ENCODE measurements around the gene CFAP299.

The CFAP299 gene

DNA sequence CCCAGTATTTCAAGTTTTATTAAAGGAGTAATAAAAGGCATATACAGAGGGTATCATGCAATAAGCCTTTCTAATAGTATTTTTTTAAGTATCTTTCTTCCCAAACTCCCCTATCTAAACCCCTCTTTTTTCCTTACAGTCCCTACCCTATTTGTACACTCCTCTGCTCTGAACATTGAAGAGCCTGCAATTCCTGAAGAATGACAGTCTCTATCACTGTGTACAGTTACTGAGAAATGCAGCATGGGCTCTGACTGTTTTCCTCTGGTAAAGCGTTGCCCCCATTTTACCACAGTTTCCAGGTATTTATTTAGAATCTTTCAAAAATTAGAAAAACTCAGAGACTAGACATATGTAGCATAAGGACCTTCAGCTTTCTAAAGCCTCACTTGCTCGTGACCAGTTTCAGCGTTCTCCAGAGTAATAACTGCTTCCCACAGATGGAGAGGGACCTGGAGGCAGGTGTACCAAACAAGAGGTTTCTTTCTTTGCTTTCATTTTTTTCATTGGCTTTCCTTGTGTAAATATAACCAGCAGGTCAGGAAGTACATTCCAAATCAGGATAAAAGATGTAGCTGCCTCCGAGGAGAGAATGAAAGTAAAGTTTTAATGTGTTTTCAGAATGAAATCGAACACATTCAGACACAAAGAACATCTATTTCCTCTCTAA lies 230.8 kb downstream of the CFAP299 start:
- no peak for FAIRE-seq

DNA sequence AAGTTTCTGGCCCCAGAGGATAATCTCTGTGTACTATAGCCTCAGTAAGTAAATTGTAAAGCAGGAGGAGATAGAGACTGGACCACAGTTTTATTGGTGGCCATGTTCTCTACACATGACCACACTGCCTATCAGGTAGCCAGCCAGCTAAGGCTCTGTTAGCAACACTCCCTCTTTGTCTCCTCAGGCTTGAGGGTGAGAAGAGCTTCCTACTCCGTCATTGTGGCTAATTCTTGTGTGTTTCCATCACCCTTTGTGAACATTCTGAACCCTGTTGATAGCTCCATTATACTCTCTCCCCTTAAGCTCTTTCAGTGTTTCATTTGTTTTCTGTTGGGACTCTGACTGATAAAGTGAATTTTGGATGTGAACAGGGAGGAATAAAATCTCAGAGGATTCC lies 233.4 kb downstream of the CFAP299 start:
- no peak for DNase-seq (ENCODE audit: insufficient read length, low spot score)
- FAIRE-seq = no peak
- no peak for TF ChIP-seq CTCF (IDR thresholded peaks at IDR 0.05; ENCODE audit: insufficient read depth, missing control alignments)

More for the DNA sequence above, 230.8 kb downstream of the CFAP299 start:
- no peak for TF ChIP-seq CTCF (IDR thresholded peaks at IDR 0.05; ENCODE audit: insufficient read depth, missing control alignments)
- DNase-seq (ENCODE audit: insufficient read length, low spot score) = no peak

DNA sequence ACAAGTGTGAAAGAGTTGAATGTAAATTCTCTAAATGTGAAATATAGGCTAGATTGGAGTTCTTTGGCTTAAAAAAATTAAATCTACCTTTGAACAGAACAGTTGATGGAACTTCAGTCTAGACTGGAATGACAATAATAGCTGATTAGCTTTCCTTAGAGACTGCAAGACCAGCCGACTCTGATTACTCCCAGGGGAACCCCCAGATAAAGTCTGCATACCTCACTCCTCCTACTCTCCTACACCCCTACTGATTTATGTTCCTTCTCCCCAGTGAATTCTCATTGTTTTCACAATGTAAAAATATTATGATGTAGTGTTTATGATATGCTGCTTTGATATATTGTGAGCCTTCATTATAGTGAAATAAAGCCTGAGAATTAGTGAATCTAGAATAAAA lies 241.3 kb downstream of the CFAP299 start:
- DNase-seq (ENCODE audit: insufficient read length, low spot score) = no peak
- no peak for TF ChIP-seq CTCF (IDR thresholded peaks at IDR 0.05; ENCODE audit: insufficient read depth, missing control alignments)
- FAIRE-seq = peak; percentile 63

DNA sequence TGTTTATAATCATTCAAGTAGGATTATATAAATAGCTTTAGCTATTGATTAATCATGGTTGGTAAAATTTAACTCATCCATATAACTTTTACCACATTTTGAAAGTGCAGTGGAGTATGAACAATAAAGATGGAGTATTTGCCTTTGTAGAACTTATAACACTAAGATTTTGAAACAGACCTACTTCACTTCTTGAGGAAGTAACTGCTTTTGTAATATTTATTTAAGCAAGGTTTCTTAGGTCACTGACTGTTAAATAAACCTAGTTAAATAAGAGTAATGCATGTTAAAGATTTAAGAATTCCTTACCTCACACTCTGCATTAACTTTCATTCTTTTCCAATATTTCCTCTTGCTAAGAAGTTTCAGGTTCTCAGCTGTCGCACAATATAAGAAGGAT lies 242.5 kb downstream of the CFAP299 start:
- no peak for FAIRE-seq

GRCh38 chr4:80585542-80585941 lies 250.0 kb downstream of the CFAP299 start:
- no peak for FAIRE-seq
- no peak for TF ChIP-seq CTCF (IDR thresholded peaks at IDR 0.05; ENCODE audit: insufficient read depth, missing control alignments)
- no peak for DNase-seq (ENCODE audit: insufficient read length, low spot score)

More for the DNA sequence above, 242.5 kb downstream of the CFAP299 start:
- DNase-seq (ENCODE audit: insufficient read length, low spot score) = no peak
- no peak for TF ChIP-seq CTCF (IDR thresholded peaks at IDR 0.05; ENCODE audit: insufficient read depth, missing control alignments)

GRCh38 chr4:80586716-80587115 lies 251.2 kb downstream of the CFAP299 start:
- no peak for TF ChIP-seq CTCF (IDR thresholded peaks at IDR 0.05; ENCODE audit: insufficient read depth, missing control alignments)
- FAIRE-seq = no peak
- no peak for DNase-seq (ENCODE audit: insufficient read length, low spot score)

- no peak for FAIRE-seq
- no peak for DNase-seq (ENCODE audit: insufficient read length, low spot score)
- TF ChIP-seq CTCF (IDR thresholded peaks at IDR 0.05; ENCODE audit: insufficient read depth, missing control alignments) = no peak
Measured at GRCh38 chr4:80587871-80588385, 252.4 kb downstream of the CFAP299 start.

Measured in D721Med (cell line).